GM21423 (cell line): ENCODE results near the gene AMER2.

Source experiments
- ATAC-seq: cut with Tn5 transposase; IDR thresholded peaks from one replicate; pipeline ENCODE4 v1.9.1; 2021; ENCODE audit warnings: mild to moderate bottlenecking, moderate library complexity; ENCODE audit not compliant: unreplicated experiment

Gene AMER2

GRCh38 chr13:25157681-25158080 is 14.4 kb downstream of the AMER2 start:
- ATAC-seq, result no peak

- ATAC-seq, result no peak
These were observed 18.4 kb downstream of the AMER2 start for GRCh38 chr13:25153736-25154135.

GRCh38 chr13:25151626-25152195 is 20.4 kb downstream of the AMER2 start:
- ATAC-seq, result no peak

- ATAC-seq, result no peak
These were observed 22.4 kb downstream of the AMER2 start for GRCh38 chr13:25149711-25150110.

- no peak for ATAC-seq
These were observed 23.7 kb downstream of the AMER2 start for GRCh38 chr13:25148402-25148771.

GRCh38 chr13:25147638-25148401 is 24.3 kb downstream of the AMER2 start:
- ATAC-seq, result no peak

- no peak for ATAC-seq
These were observed 28.4 kb downstream of the AMER2 start for GRCh38 chr13:25143706-25144105.

- ATAC-seq, result no peak
These were observed 31.0 kb downstream of the AMER2 start for GRCh38 chr13:25141042-25141441.

- ATAC-seq, result no peak
These were observed 34.3 kb downstream of the AMER2 start for GRCh38 chr13:25137788-25138115.

- ATAC-seq, result no peak
These were observed 35.0 kb downstream of the AMER2 start for GRCh38 chr13:25136880-25137787.

- no peak for ATAC-seq
These were observed 36.2 kb downstream of the AMER2 start for GRCh38 chr13:25135896-25136295.

GRCh38 chr13:25132751-25133390 is 39.2 kb downstream of the AMER2 start:
- no peak for ATAC-seq

GRCh38 chr13:25131881-25132420 is 40.1 kb downstream of the AMER2 start:
- ATAC-seq, result no peak

GRCh38 chr13:25130944-25131343 is 41.1 kb downstream of the AMER2 start:
- ATAC-seq, result no peak

- ATAC-seq, result no peak
These were observed 53.6 kb downstream of the AMER2 start for GRCh38 chr13:25118378-25118905.

GRCh38 chr13:25117312-25117711 is 54.8 kb downstream of the AMER2 start:
- no peak for ATAC-seq

GRCh38 chr13:25116044-25116443 is 56.0 kb downstream of the AMER2 start:
- ATAC-seq, result no peak

- no peak for ATAC-seq
These were observed 57.9 kb downstream of the AMER2 start for GRCh38 chr13:25114220-25114619.

GRCh38 chr13:25112695-25113255 is 59.3 kb downstream of the AMER2 start:
- no peak for ATAC-seq
